ENCODE results near the gene TOM1L2.
A peak's percentile ranks its signal among the peaks of the same experiment; 100 is the strongest.

TOM1L2 gene

GRCh38 chr17:17970699-17971430 lies 1.3 kb downstream of the TOM1L2 start:
- H3K27me3 ChIP-seq (ENCODE audit: insufficient read depth, low read length) = 0 out of 2 replicates have a peak, but pooled peaks cover 2% of the 10 kb centered on the region
- peak overlapping the region; percentile 77; the same call in 1 of the 2 replicates for H3K4me3 ChIP-seq (ENCODE audit: low read length)
- H3K9me3 ChIP-seq (ENCODE audit: insufficient read depth, low read depth, low read length) = no peaks in the 10 kb centered on the region
- no peak overlapping the region for H3K27ac ChIP-seq (ENCODE audit: low read depth, low read length)
- 36% methylated on average over 1 of the region's 1 CpG for WGBS
- no peak overlapping the region for H3K9ac ChIP-seq (ENCODE audit: low read depth, low read length)
- H3K36me3 ChIP-seq (ENCODE audit: insufficient read depth, low read length) = no peaks in the 10 kb centered on the region
- peaks cover 3% of the 10 kb centered on the region; the same call in 1 of the 2 replicates for H3K4me1 ChIP-seq (ENCODE audit: insufficient read depth, low read length)

DNA sequence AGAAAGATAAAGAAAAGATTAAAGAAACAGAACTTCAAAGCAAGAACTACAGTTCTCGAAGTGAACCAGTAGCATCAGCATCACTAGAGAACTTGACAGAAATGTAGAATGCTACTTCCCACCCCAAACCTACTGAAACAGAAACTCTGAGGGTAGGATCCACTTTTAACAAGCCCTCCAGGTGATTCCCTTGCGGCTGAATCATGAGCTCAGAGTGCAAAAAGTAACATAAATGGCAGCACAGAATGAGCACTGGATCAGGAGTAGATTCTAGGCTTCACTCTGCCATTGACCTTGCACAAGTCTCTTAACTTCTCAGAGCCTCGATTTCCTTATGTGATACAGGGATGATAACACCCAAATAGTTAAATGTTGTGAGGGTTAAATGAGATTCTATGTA lies 5.8 kb downstream of the TOM1L2 start:
- Histone ChIP-seq H3K36me3 (ENCODE audit: insufficient read depth, low read length) (no peaks in the 10 kb centered on the region), H3K27me3 (ENCODE audit: insufficient read depth, low read length) (0 out of 2 replicates have a peak, but pooled peaks cover 2% of the 10 kb centered on the region), H3K4me1 (ENCODE audit: insufficient read depth, low read length) (no peaks in the 10 kb centered on the region), H3K27ac (ENCODE audit: low read depth, low read length) (no peak overlapping the region), H3K9ac (ENCODE audit: low read depth, low read length) (no peak overlapping the region), H3K4me3 (ENCODE audit: low read length) (no peak overlapping the region), H3K9me3 (ENCODE audit: insufficient read depth, low read depth, low read length) (no peaks in the 10 kb centered on the region)
- 91% methylated on average over 3 of the region's 3 CpGs for WGBS

DNA sequence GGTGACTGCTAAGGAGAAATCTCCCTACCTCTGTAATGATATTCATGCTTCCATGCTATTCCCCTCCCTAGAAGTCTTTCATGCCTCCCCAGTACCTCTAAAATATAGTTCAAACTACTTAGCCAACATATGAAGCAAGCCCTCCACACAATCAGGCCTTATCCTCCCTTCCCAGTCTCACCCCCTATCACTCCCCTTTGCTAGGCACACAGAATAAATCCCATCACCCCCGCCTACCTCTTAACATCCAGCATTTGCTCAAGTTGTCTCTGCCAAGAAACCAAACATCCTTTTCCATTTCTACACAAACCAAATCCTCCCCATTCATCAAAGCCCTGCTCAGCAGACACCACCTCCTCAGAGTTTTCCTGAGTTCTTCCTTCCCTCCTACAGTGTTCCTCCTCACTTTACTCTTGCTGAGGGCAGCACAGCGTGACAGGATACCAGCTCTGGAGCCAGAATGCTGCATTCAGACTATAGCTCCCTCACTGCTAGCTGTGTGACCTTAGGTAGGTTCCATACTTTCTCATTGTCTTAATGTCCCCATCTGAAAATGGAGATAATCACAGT lies 7.0 kb downstream of the TOM1L2 start:
- no peak overlapping the region for H3K4me3 ChIP-seq (ENCODE audit: low read length)
- 75% methylated on average over 2 of the region's 2 CpGs for WGBS
- H3K36me3 ChIP-seq (ENCODE audit: insufficient read depth, low read length) = no peaks in the 10 kb centered on the region
- H3K27ac ChIP-seq (ENCODE audit: low read depth, low read length) = no peak overlapping the region
- no peaks in the 10 kb centered on the region for H3K27me3 ChIP-seq (ENCODE audit: insufficient read depth, low read length)
- H3K4me1 ChIP-seq (ENCODE audit: insufficient read depth, low read length) = no peaks in the 10 kb centered on the region
- no peak overlapping the region for H3K9ac ChIP-seq (ENCODE audit: low read depth, low read length)
- H3K9me3 ChIP-seq (ENCODE audit: insufficient read depth, low read depth, low read length) = no peaks in the 10 kb centered on the region

- H3K4me3 ChIP-seq (ENCODE audit: low read length) = no peak overlapping the region
- 75% methylated on average over 3 of the region's 4 CpGs for WGBS
- H3K27ac ChIP-seq (ENCODE audit: low read depth, low read length) = no peak overlapping the region
- H3K27me3 ChIP-seq (ENCODE audit: insufficient read depth, low read length) = no peaks in the 10 kb centered on the region
- 0 out of 2 replicates have a peak, but pooled peaks cover under 1% of the 10 kb centered on the region for H3K4me1 ChIP-seq (ENCODE audit: insufficient read depth, low read length)
- H3K36me3 ChIP-seq (ENCODE audit: insufficient read depth, low read length) = no peaks in the 10 kb centered on the region
- no peak overlapping the region for H3K9ac ChIP-seq (ENCODE audit: low read depth, low read length)
- no peaks in the 10 kb centered on the region for H3K9me3 ChIP-seq (ENCODE audit: insufficient read depth, low read depth, low read length)
These were observed 7.5 kb downstream of the TOM1L2 start for GRCh38 chr17:17964710-17965109.

DNA sequence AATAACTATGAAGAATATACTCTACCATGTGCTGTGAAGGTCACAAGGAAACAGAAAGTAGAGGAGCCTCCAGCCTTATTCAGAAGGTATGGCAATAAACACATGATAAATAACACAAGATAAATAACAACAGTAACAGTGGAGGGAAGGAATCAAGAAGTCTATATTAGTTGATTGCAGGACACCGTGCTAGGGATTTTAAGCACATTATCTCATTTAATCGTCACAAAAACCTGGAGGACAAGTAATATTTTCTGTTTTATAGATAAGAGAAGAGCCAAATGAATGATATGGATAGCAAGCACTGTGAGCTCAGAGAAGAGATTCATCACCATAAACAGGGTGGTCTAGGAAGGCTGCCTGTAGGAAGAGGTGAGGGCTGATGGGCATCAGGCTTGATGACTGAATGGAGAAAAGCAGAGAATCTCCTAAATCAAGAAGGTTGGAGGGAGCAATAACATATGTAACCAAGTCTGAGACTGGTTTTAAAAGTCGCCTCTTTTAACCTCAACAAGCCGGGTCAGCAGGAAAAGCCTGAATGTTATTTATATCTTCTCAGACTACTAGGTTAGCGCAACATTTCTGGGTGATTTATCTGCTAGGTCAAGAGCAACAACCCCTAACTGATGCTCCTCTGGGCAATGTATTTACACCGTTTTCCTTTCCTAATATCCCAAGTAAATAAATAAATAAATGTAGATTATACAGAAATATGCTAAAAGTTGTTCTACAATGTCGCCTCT lies 8.3 kb downstream of the TOM1L2 start:
- Histone ChIP-seq H3K9ac (ENCODE audit: low read depth, low read length) (no peak overlapping the region), H3K9me3 (ENCODE audit: insufficient read depth, low read depth, low read length) (no peaks in the 10 kb centered on the region), H3K4me1 (ENCODE audit: insufficient read depth, low read length) (peaks cover 9% of the 10 kb centered on the region), H3K27ac (ENCODE audit: low read depth, low read length) (no peak overlapping the region), H3K4me3 (ENCODE audit: low read length) (no peak overlapping the region), H3K36me3 (ENCODE audit: insufficient read depth, low read length) (no peaks in the 10 kb centered on the region), H3K27me3 (ENCODE audit: insufficient read depth, low read length) (no peaks in the 10 kb centered on the region)
- 89% methylated on average over 6 of the region's 7 CpGs for WGBS

- H3K9me3 ChIP-seq (ENCODE audit: insufficient read depth, low read depth, low read length) = no peaks in the 10 kb centered on the region
- no peak overlapping the region for H3K4me3 ChIP-seq (ENCODE audit: low read length)
- no peaks in the 10 kb centered on the region for H3K36me3 ChIP-seq (ENCODE audit: insufficient read depth, low read length)
- H3K9ac ChIP-seq (ENCODE audit: low read depth, low read length) = no peak overlapping the region
- no peak overlapping the region for H3K27ac ChIP-seq (ENCODE audit: low read depth, low read length)
- H3K4me1 ChIP-seq (ENCODE audit: insufficient read depth, low read length) = peaks cover 17% of the 10 kb centered on the region
- WGBS = 89% methylated on average over 4 of the region's 4 CpGs
- no peaks in the 10 kb centered on the region for H3K27me3 ChIP-seq (ENCODE audit: insufficient read depth, low read length)
These were observed 9.1 kb downstream of the TOM1L2 start for GRCh38 chr17:17963066-17963465.

- 98% methylated on average over 5 of the region's 5 CpGs for WGBS
- Histone ChIP-seq H3K9me3 (ENCODE audit: insufficient read depth, low read depth, low read length) (no peaks in the 10 kb centered on the region), H3K9ac (ENCODE audit: low read depth, low read length) (no peak overlapping the region), H3K27me3 (ENCODE audit: insufficient read depth, low read length) (no peaks in the 10 kb centered on the region), H3K27ac (ENCODE audit: low read depth, low read length) (no peak overlapping the region), H3K4me3 (ENCODE audit: low read length) (no peak overlapping the region), H3K4me1 (ENCODE audit: insufficient read depth, low read length) (peaks cover 18% of the 10 kb centered on the region), H3K36me3 (ENCODE audit: insufficient read depth, low read length) (no peaks in the 10 kb centered on the region)
These were observed 11.6 kb downstream of the TOM1L2 start for GRCh38 chr17:17960500-17961030.

DNA sequence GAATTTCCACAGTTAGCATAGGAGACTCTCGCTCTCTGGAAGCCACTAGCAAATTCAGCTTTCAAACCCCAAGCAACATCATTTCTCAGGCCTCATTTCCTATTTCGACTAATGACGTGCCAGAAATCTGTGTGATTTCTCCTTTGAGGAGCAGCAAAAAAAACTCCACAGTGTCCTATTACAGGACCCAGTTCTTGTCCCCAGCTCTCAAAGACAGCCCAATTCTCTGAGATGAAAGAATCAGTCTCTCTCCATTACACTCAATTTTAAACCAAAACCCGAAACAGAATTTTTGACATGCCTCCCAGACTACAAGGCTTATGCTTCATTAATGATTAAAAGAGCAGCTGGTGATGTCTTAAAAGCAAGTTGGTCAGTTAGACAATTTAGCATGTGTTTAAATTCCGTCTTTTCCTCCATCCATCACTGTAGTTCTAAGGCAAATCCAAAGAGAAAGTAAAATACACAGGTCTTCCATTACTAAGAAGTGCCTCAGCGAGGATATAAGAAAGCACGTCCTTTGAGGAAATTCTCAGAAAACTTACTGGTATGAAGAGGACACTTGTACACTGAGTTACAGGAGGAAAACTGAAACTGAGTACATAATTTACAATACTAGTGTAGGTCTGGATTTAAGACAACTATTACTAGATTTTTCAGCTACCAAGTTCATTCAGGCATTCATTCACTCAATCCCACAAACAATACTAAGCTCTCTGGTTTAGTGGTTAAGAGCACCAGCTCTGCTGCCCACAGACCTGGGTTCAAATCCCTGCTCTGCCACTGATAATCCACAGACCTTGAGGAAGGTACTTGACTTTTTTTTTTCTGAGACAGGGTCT lies 12.5 kb downstream of the TOM1L2 start:
- Histone ChIP-seq H3K9me3 (ENCODE audit: insufficient read depth, low read depth, low read length) (no peaks in the 10 kb centered on the region), H3K36me3 (ENCODE audit: insufficient read depth, low read length) (no peaks in the 10 kb centered on the region), H3K27me3 (ENCODE audit: insufficient read depth, low read length) (no peaks in the 10 kb centered on the region), H3K4me3 (ENCODE audit: low read length) (no peak overlapping the region), H3K4me1 (ENCODE audit: insufficient read depth, low read length) (peaks cover 18% of the 10 kb centered on the region), H3K27ac (ENCODE audit: low read depth, low read length) (no peak overlapping the region), H3K9ac (ENCODE audit: low read depth, low read length) (no peak overlapping the region)
- 87% methylated on average over 7 of the region's 7 CpGs for WGBS

GRCh38 chr17:17958982-17959381 lies 13.2 kb downstream of the TOM1L2 start:
- H3K27ac ChIP-seq (ENCODE audit: low read depth, low read length) = no peak overlapping the region
- H3K27me3 ChIP-seq (ENCODE audit: insufficient read depth, low read length) = no peaks in the 10 kb centered on the region
- no peak overlapping the region for H3K9ac ChIP-seq (ENCODE audit: low read depth, low read length)
- H3K4me3 ChIP-seq (ENCODE audit: low read length) = no peak overlapping the region
- no peaks in the 10 kb centered on the region for H3K9me3 ChIP-seq (ENCODE audit: insufficient read depth, low read depth, low read length)
- WGBS = 88% methylated on average over 5 of the region's 5 CpGs
- H3K36me3 ChIP-seq (ENCODE audit: insufficient read depth, low read length) = no peaks in the 10 kb centered on the region
- H3K4me1 ChIP-seq (ENCODE audit: insufficient read depth, low read length) = peaks cover 18% of the 10 kb centered on the region

DNA sequence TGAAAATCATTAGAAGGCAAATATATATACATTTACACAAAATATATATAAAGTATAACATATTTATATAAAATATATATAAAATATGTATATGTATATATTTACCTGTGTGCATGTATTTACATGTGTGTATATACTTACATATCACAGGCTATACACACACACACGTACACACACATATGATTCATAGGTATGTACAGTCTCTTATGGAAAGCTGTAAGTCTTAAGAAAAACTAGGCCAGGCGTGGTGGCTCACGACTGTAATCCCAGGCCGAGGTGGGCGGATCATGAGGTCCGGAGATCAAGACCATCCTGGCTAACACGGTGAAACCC lies 14.7 kb downstream of the TOM1L2 start:
- Histone ChIP-seq H3K27ac (ENCODE audit: low read depth, low read length) (no peak overlapping the region), H3K9ac (ENCODE audit: low read depth, low read length) (no peak overlapping the region), H3K4me1 (ENCODE audit: insufficient read depth, low read length) (peaks cover 18% of the 10 kb centered on the region), H3K36me3 (ENCODE audit: insufficient read depth, low read length) (no peaks in the 10 kb centered on the region), H3K27me3 (ENCODE audit: insufficient read depth, low read length) (no peaks in the 10 kb centered on the region), H3K4me3 (ENCODE audit: low read length) (no peak overlapping the region), H3K9me3 (ENCODE audit: insufficient read depth, low read depth, low read length) (no peaks in the 10 kb centered on the region)
- 98% methylated on average over 6 of the region's 7 CpGs for WGBS
